HFF-Myc (cell line): ENCODE results near the gene GAPT.

Experiments used
- DNase-seq: peaks from one replicate; pipeline ENCODE4 v3.0.0-alpha.2; 2011; ENCODE audit warnings: low read depth; ENCODE audit errors: extremely low read depth
- H3K4me3 ChIP-seq: replicated peaks from 2 replicates; pipeline ENCODE4 v1.5.1; 2011; ENCODE audit warnings: low read depth, mild to moderate bottlenecking, control low read depth, low read length
- CTCF ChIP-seq: IDR thresholded peaks from 2 replicates; pipeline ENCODE4 v1.5.1; 2012; ENCODE audit warnings: mild to moderate bottlenecking, low read depth, low read length, control low read depth; ENCODE audit errors: missing control alignments

GAPT gene

GRCh38 chr5:58460002-58460731 is 31.1 kb upstream of the GAPT start, which contains the start of gene PLK2:
Gene PLK2, minus strand, starts transcription at chr5:58460086. Its CDS starts 127 bp downstream, at chr5:58459959.
- peak; percentile 77 for DNase-seq
- no peak for TF ChIP-seq CTCF

GRCh38 chr5:58460732-58461286 is 30.4 kb upstream of the GAPT start:
- H3K4me3 ChIP-seq, result peak overlapping the region; percentile 72
- TF ChIP-seq CTCF, result peak; percentile 73
- DNase-seq, result peak; percentile 84

More at GRCh38 chr5:58460002-58460731, 31.1 kb upstream of the GAPT start, which contains the start of gene PLK2:
- H3K4me3 ChIP-seq, result peak within 1 kb of the TSS; percentile 72

- TF ChIP-seq CTCF, result no peak
- no peak for DNase-seq
- no peak overlapping the region for H3K4me3 ChIP-seq
Observed at GRCh38 chr5:58462154-58462553, 29.1 kb upstream of the GAPT start.

- peak; percentile 24 for TF ChIP-seq CTCF
- DNase-seq, result peak; percentile 70
- H3K4me3 ChIP-seq, result no peak overlapping the region
Observed at GRCh38 chr5:58462623-58463230, 28.5 kb upstream of the GAPT start.

- TF ChIP-seq CTCF, result no peak
- H3K4me3 ChIP-seq, result no peak overlapping the region
- DNase-seq, result no peak
Observed at GRCh38 chr5:58466939-58467338, 24.3 kb upstream of the GAPT start.

GRCh38 chr5:58469896-58470295 is 21.3 kb upstream of the GAPT start:
- H3K4me3 ChIP-seq, result no peak overlapping the region
- no peak for TF ChIP-seq CTCF
- no peak for DNase-seq
